ENCODE measurements around the gene GPR139. TPM values are rescaled to one million over a fixed set of nuclear protein-coding genes. Genes with fewer than 3 reads are reported as not detected.

Gene GPR139
- total and polyA plus RNA-seq, 3 experiments from 2014 or later = not detected

DNA sequence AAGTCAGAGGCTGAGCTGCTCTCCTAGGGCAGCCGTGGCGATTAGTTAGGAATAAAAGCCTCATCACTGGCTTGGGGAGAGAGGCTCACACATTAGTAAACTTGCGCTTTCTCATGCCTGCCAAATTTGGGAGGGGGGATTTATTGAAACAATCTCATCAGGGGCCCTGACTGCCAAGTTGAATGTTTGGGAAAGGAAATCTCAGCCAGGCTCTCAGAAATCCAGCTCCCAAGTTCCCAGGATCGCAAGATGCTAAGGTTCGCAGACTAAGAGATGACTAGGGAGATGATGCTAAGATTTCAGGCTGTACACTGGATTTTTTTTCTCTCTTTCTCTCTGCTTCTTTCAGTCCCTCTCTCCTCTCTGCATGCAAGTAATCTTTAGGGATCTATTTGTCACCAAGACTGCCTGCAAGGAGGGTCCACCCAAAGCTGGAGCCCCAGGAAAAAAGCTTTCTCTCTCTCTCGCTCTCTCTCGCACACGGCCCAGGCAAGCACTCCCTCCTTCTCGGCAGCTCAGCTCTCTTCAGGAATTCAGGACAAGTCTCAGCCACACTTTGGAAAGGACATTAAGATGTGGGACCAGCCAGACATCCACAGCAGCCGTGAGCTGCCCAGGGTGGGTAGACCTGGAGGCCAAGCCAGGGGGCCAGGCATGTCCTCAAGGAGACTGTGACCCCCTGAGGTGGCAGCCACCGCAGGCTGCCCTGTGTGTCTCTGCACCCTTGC lies 1.4 kb downstream of the GPR139 start:
- H3K4me1 Mint-ChIP-seq = no peaks in the 10 kb centered on the region
- H3K36me3 ChIP-seq (ENCODE audit: insufficient read depth, low read length) = no peaks in the 10 kb centered on the region
- H3K9me3 ChIP-seq (ENCODE audit: low read length) = no peaks in the 10 kb centered on the region
- peaks cover 19 to 34% of the 10 kb centered on the region in 2 donors for H3K27me3 Mint-ChIP-seq
- H3K4me3 ChIP-seq (ENCODE audit: low read length) = no peak overlapping the region
- ChIA-PET POLR2A (no interaction called here), CTCF (no interaction called here)
- H3K27ac ChIP-seq (ENCODE audit: low read depth, low read length) = no peak overlapping the region
- H3K9me3 Mint-ChIP-seq = peaks cover 6 to 15% (median 10%) of the 10 kb centered on the region in 5 donors
- no peak for DNase-seq
- peaks cover 6% of the 10 kb centered on the region for H3K27me3 ChIP-seq (ENCODE audit: insufficient read depth, low read length, poor library complexity, severe bottlenecking)
- H3K36me3 Mint-ChIP-seq = no peaks in the 10 kb centered on the region
- H3K4me3 Mint-ChIP-seq = no peak overlapping the region
- no peaks in the 10 kb centered on the region for H3K4me1 ChIP-seq (ENCODE audit: insufficient read depth, low read length)
- H3K27ac Mint-ChIP-seq = no peak overlapping the region

DNA sequence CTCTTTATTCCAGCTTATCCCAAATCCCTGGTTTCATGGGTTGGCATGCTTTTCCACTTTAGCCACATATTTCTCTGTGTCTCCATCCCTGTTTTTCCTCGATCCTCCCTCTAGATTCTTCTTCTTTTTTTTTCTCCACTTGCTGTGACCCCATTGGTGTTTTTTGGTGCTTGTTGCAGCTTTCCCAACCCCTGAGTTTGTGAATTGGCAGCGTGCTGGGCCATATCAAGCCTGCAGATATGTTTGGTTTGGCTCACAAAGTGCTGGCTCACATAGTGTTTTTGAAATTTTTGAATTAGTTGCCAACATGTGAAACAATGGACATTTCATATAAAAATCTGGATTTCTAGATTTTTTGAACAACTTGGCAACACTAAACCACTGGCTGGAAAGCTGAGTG lies 8.8 kb downstream of the GPR139 start:
- H3K27me3 ChIP-seq (ENCODE audit: insufficient read depth, low read length, poor library complexity, severe bottlenecking) = no peaks in the 10 kb centered on the region
- CTCF ChIA-PET = no interaction called here
- H3K4me1 ChIP-seq (ENCODE audit: insufficient read depth, low read length) = no peaks in the 10 kb centered on the region
- Mint-ChIP-seq H3K4me3 (no peak overlapping the region), H3K27me3 (peaks cover 0 to 5% of the 10 kb centered on the region in 2 donors), H3K36me3 (no peaks in the 10 kb centered on the region), H3K4me1 (no peaks in the 10 kb centered on the region), H3K27ac (no peak overlapping the region), H3K9me3 (peaks cover 7 to 15% (median 10%) of the 10 kb centered on the region in 5 donors)
- H3K9me3 ChIP-seq (ENCODE audit: low read length) = no peaks in the 10 kb centered on the region
- no peak overlapping the region for H3K4me3 ChIP-seq (ENCODE audit: low read length)
- no peak overlapping the region for H3K27ac ChIP-seq (ENCODE audit: low read depth, low read length)
- DNase-seq = no peak
- H3K36me3 ChIP-seq (ENCODE audit: insufficient read depth, low read length) = no peaks in the 10 kb centered on the region
- POLR2A ChIA-PET = no interaction called here

DNA sequence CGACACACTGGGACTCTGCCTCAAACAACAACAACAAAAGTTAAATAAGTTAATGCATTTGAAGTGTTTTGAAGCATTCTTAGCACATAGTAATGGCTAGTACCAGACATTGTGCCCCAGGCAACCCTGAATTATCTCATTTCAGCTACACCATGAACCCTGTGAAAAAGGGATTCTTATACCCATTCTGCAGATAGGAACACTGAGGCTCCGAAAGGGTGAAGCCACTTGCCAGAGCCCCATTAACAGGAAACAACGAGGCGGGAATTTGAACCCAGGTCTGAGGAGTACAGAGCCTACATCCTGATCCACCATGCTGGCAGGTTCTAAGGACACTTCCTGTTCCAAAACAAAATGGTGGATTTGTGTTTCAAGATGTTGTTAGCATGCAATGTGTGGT lies 9.2 kb downstream of the GPR139 start:
- no peak for DNase-seq
- POLR2A ChIA-PET = no interaction called here

DNA sequence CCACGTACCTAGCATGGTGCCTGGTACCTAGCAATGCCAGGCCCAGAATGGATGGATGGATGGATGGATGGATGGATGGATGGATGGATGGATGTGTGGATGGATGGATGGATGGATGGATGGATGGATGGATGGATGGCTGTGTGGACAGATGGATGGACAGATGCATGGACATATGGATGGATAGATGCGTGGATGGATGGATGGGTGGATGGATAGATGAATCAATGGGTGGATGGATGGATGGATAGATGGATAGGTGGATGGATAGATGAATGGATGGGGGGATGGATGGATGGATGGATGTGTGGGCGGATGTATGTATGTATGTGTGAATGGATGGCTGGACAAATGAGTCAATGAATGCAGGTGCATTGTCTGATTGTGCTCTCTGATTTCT lies 12.6 kb downstream of the GPR139 start:
- Mint-ChIP-seq H3K9me3 (peaks cover 0 to 6% (median 1%) of the 10 kb centered on the region in 5 donors), H3K27me3 (peaks cover 0 to 11% of the 10 kb centered on the region in 2 donors), H3K4me3 (no peak overlapping the region), H3K4me1 (no peaks in the 10 kb centered on the region), H3K27ac (no peak overlapping the region), H3K36me3 (no peaks in the 10 kb centered on the region)
- Histone ChIP-seq H3K4me3 (ENCODE audit: low read length) (no peak overlapping the region), H3K4me1 (ENCODE audit: insufficient read depth, low read length) (no peaks in the 10 kb centered on the region), H3K9me3 (ENCODE audit: low read length) (no peaks in the 10 kb centered on the region), H3K36me3 (ENCODE audit: insufficient read depth, low read length) (no peaks in the 10 kb centered on the region), H3K27me3 (ENCODE audit: insufficient read depth, low read length, poor library complexity, severe bottlenecking) (no peaks in the 10 kb centered on the region), H3K27ac (ENCODE audit: low read depth, low read length) (no peak overlapping the region)
- ChIA-PET POLR2A (no interaction called here), CTCF (no interaction called here)
- DNase-seq = no peak

More for the DNA sequence above, 9.2 kb downstream of the GPR139 start:
- Mint-ChIP-seq H3K27ac (no peak overlapping the region), H3K9me3 (peaks cover 5 to 15% (median 10%) of the 10 kb centered on the region in 5 donors), H3K36me3 (no peaks in the 10 kb centered on the region), H3K4me3 (no peak overlapping the region), H3K27me3 (peaks cover 0 to 5% of the 10 kb centered on the region in 2 donors), H3K4me1 (no peaks in the 10 kb centered on the region)
- Histone ChIP-seq H3K27ac (ENCODE audit: low read depth, low read length) (no peak overlapping the region), H3K4me3 (ENCODE audit: low read length) (no peak overlapping the region), H3K9me3 (ENCODE audit: low read length) (no peaks in the 10 kb centered on the region), H3K4me1 (ENCODE audit: insufficient read depth, low read length) (no peaks in the 10 kb centered on the region), H3K27me3 (ENCODE audit: insufficient read depth, low read length, poor library complexity, severe bottlenecking) (no peaks in the 10 kb centered on the region), H3K36me3 (ENCODE audit: insufficient read depth, low read length) (no peaks in the 10 kb centered on the region)
- CTCF ChIA-PET = no interaction called here

DNA sequence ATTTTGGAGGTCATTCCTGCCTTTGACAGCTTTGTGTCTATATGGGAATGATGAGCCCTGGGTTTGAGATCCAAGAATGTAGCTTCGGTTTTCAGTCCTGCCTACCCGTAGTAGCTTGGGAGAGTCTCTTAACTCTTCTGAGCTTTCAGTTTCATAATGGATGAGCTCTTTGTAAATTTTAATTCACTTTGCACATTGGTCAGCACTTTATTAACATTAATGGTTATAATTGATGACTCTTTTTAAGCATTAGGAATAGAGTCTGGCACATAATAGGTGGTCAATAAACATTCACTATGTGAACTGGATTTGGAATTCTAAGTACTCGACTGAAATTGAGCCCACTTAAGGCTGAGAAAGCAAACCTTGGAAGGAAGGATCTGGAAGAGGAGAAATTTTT lies 17.3 kb downstream of the GPR139 start:
- H3K4me3 ChIP-seq (ENCODE audit: low read length) = no peak overlapping the region
- Mint-ChIP-seq H3K9me3 (peaks cover 0 to 13% (median 2%) of the 10 kb centered on the region in 5 donors), H3K4me1 (no peaks in the 10 kb centered on the region), H3K4me3 (no peak overlapping the region), H3K27me3 (peaks cover 0 to 8% of the 10 kb centered on the region in 2 donors), H3K36me3 (no peaks in the 10 kb centered on the region), H3K27ac (no peak overlapping the region)
- H3K9me3 ChIP-seq (ENCODE audit: low read length) = no peaks in the 10 kb centered on the region
- ChIA-PET CTCF (no interaction called here), POLR2A (no interaction called here)
- no peaks in the 10 kb centered on the region for H3K36me3 ChIP-seq (ENCODE audit: insufficient read depth, low read length)
- no peak for DNase-seq
- H3K27ac ChIP-seq (ENCODE audit: low read depth, low read length) = no peak overlapping the region
- H3K27me3 ChIP-seq (ENCODE audit: insufficient read depth, low read length, poor library complexity, severe bottlenecking) = no peaks in the 10 kb centered on the region
- H3K4me1 ChIP-seq (ENCODE audit: insufficient read depth, low read length) = no peaks in the 10 kb centered on the region

DNA sequence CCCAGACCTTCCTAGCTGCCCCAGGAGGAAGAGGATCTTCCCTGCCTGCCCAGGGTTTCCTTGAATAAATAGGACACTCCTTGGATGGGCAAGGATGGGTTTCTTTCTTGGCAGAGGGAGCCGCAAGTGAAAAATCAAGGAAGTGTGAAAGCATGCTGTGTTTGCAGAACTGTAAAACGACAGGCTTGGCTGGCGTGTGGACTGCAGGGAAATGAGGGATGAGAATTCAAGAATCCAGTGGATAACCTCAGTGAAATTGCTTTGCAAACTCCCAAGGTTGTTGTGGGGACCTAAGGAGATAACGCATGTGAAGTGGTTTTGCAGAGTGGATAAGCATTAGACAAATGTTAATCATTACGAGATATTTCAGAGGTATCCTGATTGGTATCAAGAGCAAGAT lies 20.4 kb downstream of the GPR139 start:
- H3K4me1 ChIP-seq (ENCODE audit: insufficient read depth, low read length) = no peaks in the 10 kb centered on the region
- no peak overlapping the region for H3K27ac ChIP-seq (ENCODE audit: low read depth, low read length)
- Mint-ChIP-seq H3K9me3 (peaks cover 0 to 7% (median 0%) of the 10 kb centered on the region in 5 donors), H3K27me3 (peaks cover 0 to 6% of the 10 kb centered on the region in 2 donors), H3K4me3 (no peak overlapping the region), H3K36me3 (no peaks in the 10 kb centered on the region), H3K27ac (no peak overlapping the region), H3K4me1 (no peaks in the 10 kb centered on the region)
- POLR2A ChIA-PET = no interaction called here
- H3K4me3 ChIP-seq (ENCODE audit: low read length) = no peak overlapping the region
- DNase-seq = no peak
- H3K9me3 ChIP-seq (ENCODE audit: low read length) = no peaks in the 10 kb centered on the region
- CTCF ChIA-PET = no interaction called here
- no peaks in the 10 kb centered on the region for H3K27me3 ChIP-seq (ENCODE audit: insufficient read depth, low read length, poor library complexity, severe bottlenecking)
- H3K36me3 ChIP-seq (ENCODE audit: insufficient read depth, low read length) = no peaks in the 10 kb centered on the region

DNA sequence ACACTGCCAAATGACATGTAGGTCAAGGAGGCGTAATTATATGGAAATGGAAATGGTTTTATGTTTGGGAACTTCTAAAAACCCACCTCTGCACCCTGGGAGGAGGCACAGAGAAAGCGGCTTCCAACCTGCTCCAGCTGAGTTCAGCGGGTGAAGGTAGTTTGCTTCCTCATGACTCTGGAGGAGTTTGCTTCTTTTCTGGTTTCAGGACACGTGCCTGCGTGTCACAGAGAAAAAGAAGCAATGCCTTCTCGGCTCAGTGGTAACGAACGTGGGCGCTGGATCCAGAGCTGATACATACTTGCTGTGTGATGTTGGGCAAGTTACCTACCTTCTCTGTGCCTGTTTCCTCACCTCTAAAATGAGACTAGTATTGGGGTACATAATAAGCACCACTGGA lies 22.1 kb downstream of the GPR139 start:
- no peaks in the 10 kb centered on the region for H3K4me1 Mint-ChIP-seq
- H3K4me3 ChIP-seq (ENCODE audit: low read length) = no peak overlapping the region
- ChIA-PET POLR2A (no interaction called here), CTCF (no interaction called here)
- no peaks in the 10 kb centered on the region for H3K36me3 Mint-ChIP-seq
- DNase-seq = no peak
- H3K36me3 ChIP-seq (ENCODE audit: insufficient read depth, low read length) = no peaks in the 10 kb centered on the region
- H3K27me3 Mint-ChIP-seq = no peaks in the 10 kb centered on the region
- no peaks in the 10 kb centered on the region for H3K4me1 ChIP-seq (ENCODE audit: insufficient read depth, low read length)
- no peaks in the 10 kb centered on the region for H3K9me3 ChIP-seq (ENCODE audit: low read length)
- H3K4me3 Mint-ChIP-seq = no peak overlapping the region
- no peaks in the 10 kb centered on the region for H3K27me3 ChIP-seq (ENCODE audit: insufficient read depth, low read length, poor library complexity, severe bottlenecking)
- no peak overlapping the region for H3K27ac ChIP-seq (ENCODE audit: low read depth, low read length)
- H3K27ac Mint-ChIP-seq = no peak overlapping the region
- H3K9me3 Mint-ChIP-seq = peaks cover 0 to 7% (median 0%) of the 10 kb centered on the region in 5 donors

DNA sequence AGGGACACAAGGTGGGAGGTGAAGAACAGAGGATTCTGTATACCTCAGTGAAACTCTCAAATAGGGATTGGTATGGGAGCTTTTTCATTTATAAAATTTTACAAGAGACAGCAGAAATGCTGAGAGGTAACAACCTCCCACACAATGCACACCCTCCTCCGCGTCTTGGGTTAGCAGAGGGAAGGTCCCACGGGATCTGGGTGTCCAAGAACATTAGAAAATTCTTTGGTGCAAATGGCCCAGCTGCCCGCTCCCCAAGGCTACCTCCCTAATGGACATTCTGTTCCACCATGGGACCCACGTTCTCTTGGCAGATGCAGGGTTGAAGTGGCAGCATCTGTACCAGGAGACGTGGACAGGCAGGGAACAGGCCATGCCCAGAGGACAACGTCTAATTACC lies 22.5 kb downstream of the GPR139 start:
- H3K27me3 Mint-ChIP-seq = no peaks in the 10 kb centered on the region
- no peak overlapping the region for H3K4me3 Mint-ChIP-seq
- H3K27ac Mint-ChIP-seq = no peak overlapping the region
- Histone ChIP-seq H3K4me3 (ENCODE audit: low read length) (no peak overlapping the region), H3K36me3 (ENCODE audit: insufficient read depth, low read length) (no peaks in the 10 kb centered on the region), H3K9me3 (ENCODE audit: low read length) (no peaks in the 10 kb centered on the region), H3K27ac (ENCODE audit: low read depth, low read length) (no peak overlapping the region), H3K27me3 (ENCODE audit: insufficient read depth, low read length, poor library complexity, severe bottlenecking) (no peaks in the 10 kb centered on the region), H3K4me1 (ENCODE audit: insufficient read depth, low read length) (no peaks in the 10 kb centered on the region)
- no peak for DNase-seq
- ChIA-PET POLR2A (no interaction called here), CTCF (interaction anchor here (0.6 kb wide), 1 partner anchor 852 kb away, joined by 3 read pairs; no protein-coding TSS in a partner anchor)
- no peaks in the 10 kb centered on the region for H3K36me3 Mint-ChIP-seq
- no peaks in the 10 kb centered on the region for H3K4me1 Mint-ChIP-seq
- H3K9me3 Mint-ChIP-seq = peaks cover 0 to 7% (median 0%) of the 10 kb centered on the region in 5 donors
